Measurements from ENCODE around the gene OR6S1.

The OR6S1 gene

GRCh38 chr14:20641591-20641990 lies at the start of gene OR6S1:
TSS of gene OR6S1 (minus strand) at chr14:20641691. CDS start at chr14:20641691, 0 bp downstream.
- no peak for DNase-seq

- DNase-seq, result peak; percentile 58
These were observed 49.6 kb upstream of the OR6S1 start for GRCh38 chr14:20690848-20691640.

- DNase-seq, result no peak
These were observed 46.8 kb upstream of the OR6S1 start, which contains the start of gene ANG for GRCh38 chr14:20688167-20688839. TSS of gene ANG (plus strand) at chr14:20688764. CDS start at chr14:20693565, 4,801 bp downstream.

GRCh38 chr14:20687362-20688166 lies 46.1 kb upstream of the OR6S1 start:
- DNase-seq, result no peak

- no peak for DNase-seq
These were observed 45.1 kb upstream of the OR6S1 start for GRCh38 chr14:20686386-20687143.

GRCh38 chr14:20684662-20685456 lies 43.4 kb upstream of the OR6S1 start:
- DNase-seq, result peak; percentile 30

GRCh38 chr14:20683891-20684661 lies 42.6 kb upstream of the OR6S1 start, which contains the start of gene RNASE4:
TSS of gene RNASE4 (plus strand) at chr14:20684560. CDS start at chr14:20699372, 14,812 bp downstream.
- peak; percentile 85 for DNase-seq

- DNase-seq, result peak; percentile 93
These were observed 41.8 kb upstream of the OR6S1 start for GRCh38 chr14:20683125-20683890.

- DNase-seq, result peak; percentile 91
These were observed 41.1 kb upstream of the OR6S1 start for GRCh38 chr14:20682435-20683124.

GRCh38 chr14:20682127-20682434 lies 40.6 kb upstream of the OR6S1 start:
- DNase-seq, result no peak

GRCh38 chr14:20681348-20682126 lies 40.0 kb upstream of the OR6S1 start:
- DNase-seq, result peak; percentile 79

GRCh38 chr14:20680843-20681347 lies 39.4 kb upstream of the OR6S1 start:
- DNase-seq, result no peak

GRCh38 chr14:20680363-20680762 lies 38.9 kb upstream of the OR6S1 start:
- no peak for DNase-seq

- DNase-seq, result peak; percentile 22
These were observed 38.4 kb upstream of the OR6S1 start for GRCh38 chr14:20679907-20680306.

GRCh38 chr14:20676072-20676471 lies 34.6 kb upstream of the OR6S1 start:
- no peak for DNase-seq

GRCh38 chr14:20675669-20676068 lies 34.2 kb upstream of the OR6S1 start:
- DNase-seq, result no peak

GRCh38 chr14:20671597-20672283 lies 30.2 kb upstream of the OR6S1 start:
- no peak for DNase-seq

GRCh38 chr14:20668969-20669368 lies 27.5 kb upstream of the OR6S1 start:
- DNase-seq, result no peak

Measured in NCI-H446 treated with DMSO at 0.1 percent for 48 hours (cell line).